Skeletal muscle satellite cell (primary cell): ENCODE results near the gene MDK.
"Not testable (repeated sequence)": the region's sequence is repeated elsewhere in the genome, so short reads cannot be mapped to it uniquely, and the experiment has no call there.

Experiments used
- H3K27me3 ChIP-seq: 2 replicates; pipeline ENCODE4 v1.7.0; 2013; ENCODE audit warnings: low read length; ENCODE audit not compliant: control insufficient read depth, insufficient read depth
- H3K36me3 ChIP-seq: 2 replicates; pipeline ENCODE4 v1.7.0; 2013; ENCODE audit warnings: mild to moderate bottlenecking, control low read depth, low read length; ENCODE audit not compliant: insufficient read depth
- H3K4me1 ChIP-seq: 2 replicates; pipeline ENCODE4 v1.7.0; 2013; ENCODE audit warnings: low read length; ENCODE audit not compliant: control insufficient read depth, insufficient read depth
- H3K4me2 ChIP-seq: 2 replicates; pipeline ENCODE4 v1.7.0; 2013; ENCODE audit warnings: mild to moderate bottlenecking, low read length
- H3K4me3 ChIP-seq: 2 replicates; pipeline ENCODE4 v1.7.0; 2013; ENCODE audit warnings: low read length
- H3K9ac ChIP-seq: 2 replicates; pipeline ENCODE4 v1.7.0; 2013; ENCODE audit warnings: mild to moderate bottlenecking, low read depth, low read length, moderate library complexity
- H3K9me3 ChIP-seq: replicated peaks from 2 replicates; pipeline ENCODE4 v1.7.0; 2013; ENCODE audit warnings: mild to moderate bottlenecking, control low read depth, low read length

Gene MDK

GRCh38 chr11:46379482-46380293, 1.8 kb upstream of the MDK start:
- H3K4me3 ChIP-seq, H3K4me2 ChIP-seq, H3K27me3 ChIP-seq, H3K9ac ChIP-seq, H3K9me3 ChIP-seq: not testable (repeated sequence)
- peaks cover 21% of the 10 kb centered on the region for H3K36me3 ChIP-seq
- peaks cover 24% of the 10 kb centered on the region for H3K4me1 ChIP-seq

- Histone ChIP-seq H3K27me3 (peaks cover 6% of the 10 kb centered on the region), H3K4me2 (peak overlapping the region; percentile 85), H3K9ac (peak overlapping the region; percentile 77), H3K4me1 (peaks cover 24% of the 10 kb centered on the region), H3K4me3 (peak overlapping the region; percentile 68), H3K9me3 (no peaks in the 10 kb centered on the region), H3K36me3 (peaks cover 17% of the 10 kb centered on the region)
These were observed 975 bp upstream of the MDK start for GRCh38 chr11:46380340-46381047.

- H3K27me3 ChIP-seq = peaks cover 6% of the 10 kb centered on the region
- peak overlapping the region; percentile 66 for H3K4me3 ChIP-seq
- peaks cover 9% of the 10 kb centered on the region for H3K36me3 ChIP-seq
- H3K4me2 ChIP-seq = peak overlapping the region; percentile 90
- no peaks in the 10 kb centered on the region for H3K9me3 ChIP-seq
- H3K9ac ChIP-seq = peak overlapping the region; percentile 59
- peaks cover 24% of the 10 kb centered on the region for H3K4me1 ChIP-seq
These were observed 563 bp downstream of the MDK start for GRCh38 chr11:46381819-46382645.

- Histone ChIP-seq H3K4me1 (peaks cover 26% of the 10 kb centered on the region), H3K9me3 (no peaks in the 10 kb centered on the region), H3K36me3 (peaks cover 9% of the 10 kb centered on the region), H3K27me3 (peaks cover 12% of the 10 kb centered on the region), H3K4me3 (no peak overlapping the region), H3K9ac (no peak overlapping the region), H3K4me2 (peak overlapping the region; percentile 90)
These were observed 1.4 kb downstream of the MDK start for GRCh38 chr11:46382646-46383403.

GRCh38 chr11:46383404-46383758, 1.9 kb downstream of the MDK start:
- Histone ChIP-seq H3K4me3 (no peak overlapping the region), H3K9me3 (no peaks in the 10 kb centered on the region), H3K9ac (no peak overlapping the region), H3K27me3 (peaks cover 18% of the 10 kb centered on the region), H3K36me3 (peaks cover 3% of the 10 kb centered on the region), H3K4me1 (peaks cover 27% of the 10 kb centered on the region), H3K4me2 (no peak overlapping the region)

GRCh38 chr11:46383974-46384701, 2.7 kb downstream of the MDK start:
- H3K4me2 ChIP-seq = no peak overlapping the region
- no peaks in the 10 kb centered on the region for H3K9me3 ChIP-seq
- peaks cover 27% of the 10 kb centered on the region for H3K4me1 ChIP-seq
- H3K27me3 ChIP-seq = peaks cover 25% of the 10 kb centered on the region
- no peak overlapping the region for H3K4me3 ChIP-seq
- no peaks in the 10 kb centered on the region for H3K36me3 ChIP-seq
- H3K9ac ChIP-seq = no peak overlapping the region

GRCh38 chr11:46385169-46386004, 3.9 kb downstream of the MDK start:
- Histone ChIP-seq H3K9ac (no peak overlapping the region), H3K36me3 (no peaks in the 10 kb centered on the region), H3K4me1 (peaks cover 34% of the 10 kb centered on the region), H3K4me3 (no peak overlapping the region), H3K9me3 (no peaks in the 10 kb centered on the region), H3K4me2 (no peak overlapping the region), H3K27me3 (peaks cover 37% of the 10 kb centered on the region)

GRCh38 chr11:46386005-46386578, 4.6 kb downstream of the MDK start:
- peaks cover 30% of the 10 kb centered on the region for H3K4me1 ChIP-seq
- H3K9me3 ChIP-seq = no peaks in the 10 kb centered on the region
- no peak overlapping the region for H3K4me2 ChIP-seq
- H3K9ac ChIP-seq = no peak overlapping the region
- no peaks in the 10 kb centered on the region for H3K36me3 ChIP-seq
- peaks cover 41% of the 10 kb centered on the region for H3K27me3 ChIP-seq
- H3K4me3 ChIP-seq = no peak overlapping the region

GRCh38 chr11:46386674-46387073, 5.2 kb downstream of the MDK start:
- Histone ChIP-seq H3K9me3 (no peaks in the 10 kb centered on the region), H3K4me1 (peaks cover 29% of the 10 kb centered on the region), H3K4me3 (no peak overlapping the region), H3K4me2 (no peak overlapping the region), H3K36me3 (no peaks in the 10 kb centered on the region), H3K27me3 (peaks cover 41% of the 10 kb centered on the region), H3K9ac (no peak overlapping the region)

- H3K27me3 ChIP-seq = peaks cover 35% of the 10 kb centered on the region
- H3K36me3 ChIP-seq = no peaks in the 10 kb centered on the region
- peaks cover 26% of the 10 kb centered on the region for H3K4me1 ChIP-seq
- H3K4me3 ChIP-seq = no peak overlapping the region
- no peak overlapping the region for H3K4me2 ChIP-seq
- no peak overlapping the region for H3K9ac ChIP-seq
- no peaks in the 10 kb centered on the region for H3K9me3 ChIP-seq
These were observed 6.0 kb downstream of the MDK start for GRCh38 chr11:46387456-46387855.
